HG02973 (cell line): ENCODE measurements around the gene RNF214.
"Not testable (repeated sequence)": the region's sequence is repeated elsewhere in the genome, so short reads cannot be mapped to it uniquely, and the experiment has no call there.

ENCODE experiments used
- ATAC-seq: cut with Tn5 transposase; IDR thresholded peaks from one replicate; pipeline ENCODE4 v1.9.1; 2021; ENCODE audit warnings: moderate library complexity; ENCODE audit not compliant: unreplicated experiment

RNF214 gene

GRCh38 chr11:117197516-117198456, 34.7 kb upstream of the RNF214 start:
- no peak for ATAC-seq

DNA sequence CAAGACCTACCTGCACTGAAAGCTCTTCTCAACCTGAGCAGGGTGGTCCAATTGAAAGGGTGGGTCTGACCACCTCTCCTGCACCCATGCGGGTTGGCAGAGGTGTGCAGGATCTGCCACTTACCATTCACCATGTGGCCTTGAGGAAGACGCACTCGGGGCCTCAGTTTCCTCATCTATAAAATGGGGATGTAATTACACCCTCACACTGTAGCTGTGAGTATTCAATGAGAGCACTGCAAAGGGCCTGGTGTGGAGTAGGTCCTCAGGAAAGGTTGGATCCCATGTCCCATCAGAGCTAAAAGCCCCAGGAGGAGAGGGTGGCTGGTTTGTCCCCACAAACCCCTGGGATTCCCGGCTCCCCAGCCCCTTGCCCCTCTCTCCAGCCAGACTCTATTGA, 33.9 kb upstream of the RNF214 start:
- no peak for ATAC-seq

DNA sequence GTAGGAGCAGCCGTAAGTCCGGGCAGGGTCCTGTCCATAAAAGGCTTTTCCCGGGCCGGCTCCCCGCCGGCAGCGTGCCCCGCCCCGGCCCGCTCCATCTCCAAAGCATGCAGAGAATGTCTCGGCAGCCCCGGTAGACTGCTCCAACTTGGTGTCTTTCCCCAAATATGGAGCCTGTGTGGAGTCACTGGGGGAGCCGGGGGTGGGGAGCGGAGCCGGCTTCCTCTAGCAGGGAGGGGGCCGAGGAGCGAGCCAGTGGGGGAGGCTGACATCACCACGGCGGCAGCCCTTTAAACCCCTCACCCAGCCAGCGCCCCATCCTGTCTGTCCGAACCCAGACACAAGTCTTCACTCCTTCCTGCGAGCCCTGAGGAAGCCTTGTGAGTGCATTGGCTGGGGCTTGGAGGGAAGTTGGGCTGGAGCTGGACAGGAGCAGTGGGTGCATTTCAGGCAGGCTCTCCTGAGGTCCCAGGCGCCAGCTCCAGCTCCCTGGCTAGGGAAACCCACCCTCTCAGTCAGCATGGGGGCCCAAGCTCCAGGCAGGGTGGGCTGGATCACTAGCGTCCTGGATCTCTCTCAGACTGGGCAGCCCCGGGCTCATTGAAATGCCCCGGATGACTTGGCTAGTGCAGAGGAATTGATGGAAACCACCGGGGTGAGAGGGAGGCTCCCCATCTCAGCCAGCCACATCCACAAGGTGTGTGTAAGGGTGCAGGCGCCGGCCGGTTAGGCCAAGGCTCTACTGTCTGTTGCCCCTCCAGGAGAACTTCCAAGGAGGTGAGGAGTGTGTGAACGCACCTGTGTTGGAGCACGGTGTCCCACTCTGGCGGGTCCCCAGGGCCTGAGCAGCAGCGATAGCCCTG, 33.2 kb upstream of the RNF214 start, which contains the start of gene TAGLN:
Gene TAGLN (plus strand): TSS at position 318 of the 863 bp plus-strand sequence. CDS start 3,644 bp downstream, outside the sequence.
- no peak for ATAC-seq

DNA sequence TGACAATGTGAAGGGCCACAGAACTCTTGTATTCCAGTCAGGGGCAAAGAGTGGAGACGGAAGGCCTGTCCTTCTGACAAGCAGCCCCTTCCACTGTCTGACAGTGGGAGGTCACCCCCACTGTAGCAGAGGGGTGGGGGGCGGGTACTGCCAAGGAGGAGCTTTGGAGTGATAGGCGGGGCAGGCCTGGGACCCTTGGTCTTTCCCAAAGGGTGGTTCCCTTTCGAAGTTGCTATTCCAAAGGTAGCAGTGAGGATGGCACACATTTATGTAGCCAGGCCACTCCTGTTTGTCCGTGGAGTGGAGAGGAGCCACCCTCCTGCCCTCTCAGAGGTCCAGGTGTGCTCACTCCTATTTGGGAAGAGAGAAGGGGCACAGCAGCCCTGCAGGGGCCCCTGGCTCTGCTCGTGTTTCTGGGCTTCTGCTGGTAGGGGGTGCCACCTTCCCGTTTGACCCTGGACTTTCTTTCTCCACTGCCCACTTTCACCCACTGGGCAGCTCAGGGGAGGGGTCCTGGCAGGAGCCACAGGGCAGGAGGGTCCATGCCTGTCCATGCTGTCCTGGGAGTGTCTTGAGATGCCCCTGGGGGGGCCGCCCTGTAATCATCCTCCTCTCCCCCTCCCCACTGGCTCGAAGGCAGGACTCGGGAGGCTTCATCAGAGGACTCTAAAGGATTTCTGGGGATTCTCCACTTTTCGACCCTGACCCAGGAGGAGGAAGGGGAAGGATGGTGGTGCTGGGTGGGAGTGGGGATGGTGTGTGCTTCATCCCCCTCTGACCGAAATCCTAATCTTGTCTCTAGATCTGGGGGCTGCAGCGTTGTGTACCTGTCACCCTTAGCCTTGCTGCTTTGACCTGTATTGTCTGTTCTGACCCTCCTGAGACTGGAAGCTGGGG, 32.3 kb upstream of the RNF214 start:
- no peak for ATAC-seq

DNA sequence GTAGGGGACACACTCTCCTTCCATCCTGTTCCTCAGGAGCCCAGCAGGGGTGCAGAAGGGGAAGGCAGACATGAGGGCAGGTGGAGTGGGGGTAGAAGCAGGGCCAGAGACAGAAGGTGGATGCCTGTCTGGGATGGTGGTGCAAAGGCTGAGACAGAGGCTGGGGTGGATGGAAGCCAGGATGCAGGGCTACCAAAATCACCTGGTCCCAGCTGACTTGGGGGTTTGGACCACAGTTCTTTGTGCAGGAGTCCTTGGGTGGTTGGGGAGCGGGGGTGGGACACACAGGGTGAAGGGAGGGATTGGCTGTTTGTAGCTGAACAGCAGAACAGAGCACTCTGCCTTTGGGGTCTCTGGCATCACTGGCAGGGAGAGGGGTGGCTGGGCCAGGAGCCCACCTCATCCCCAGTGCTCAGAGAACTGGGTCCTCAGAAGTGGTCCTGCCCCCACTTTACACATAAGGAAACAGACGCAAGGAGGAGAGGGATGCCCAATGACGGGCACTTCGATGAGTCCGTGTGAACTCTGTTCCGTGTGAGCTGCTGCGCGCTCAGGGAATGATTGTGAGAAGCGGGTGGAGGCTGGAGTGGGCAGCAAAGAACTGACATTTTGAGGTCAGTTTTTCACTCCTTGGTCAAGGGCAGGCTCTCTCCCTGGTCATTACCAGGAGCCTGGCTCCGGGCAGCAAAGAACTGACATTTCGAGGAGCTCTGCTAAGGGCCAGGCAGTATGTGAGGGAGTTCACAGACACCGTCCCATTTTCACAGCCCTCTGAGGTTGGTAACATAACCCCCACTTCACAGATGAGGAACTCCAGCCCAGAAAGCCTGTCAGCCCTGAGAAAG, 31.4 kb upstream of the RNF214 start:
- ATAC-seq: no peak

GRCh38 chr11:117201658-117202305, 30.7 kb upstream of the RNF214 start:
- ATAC-seq: no peak

DNA sequence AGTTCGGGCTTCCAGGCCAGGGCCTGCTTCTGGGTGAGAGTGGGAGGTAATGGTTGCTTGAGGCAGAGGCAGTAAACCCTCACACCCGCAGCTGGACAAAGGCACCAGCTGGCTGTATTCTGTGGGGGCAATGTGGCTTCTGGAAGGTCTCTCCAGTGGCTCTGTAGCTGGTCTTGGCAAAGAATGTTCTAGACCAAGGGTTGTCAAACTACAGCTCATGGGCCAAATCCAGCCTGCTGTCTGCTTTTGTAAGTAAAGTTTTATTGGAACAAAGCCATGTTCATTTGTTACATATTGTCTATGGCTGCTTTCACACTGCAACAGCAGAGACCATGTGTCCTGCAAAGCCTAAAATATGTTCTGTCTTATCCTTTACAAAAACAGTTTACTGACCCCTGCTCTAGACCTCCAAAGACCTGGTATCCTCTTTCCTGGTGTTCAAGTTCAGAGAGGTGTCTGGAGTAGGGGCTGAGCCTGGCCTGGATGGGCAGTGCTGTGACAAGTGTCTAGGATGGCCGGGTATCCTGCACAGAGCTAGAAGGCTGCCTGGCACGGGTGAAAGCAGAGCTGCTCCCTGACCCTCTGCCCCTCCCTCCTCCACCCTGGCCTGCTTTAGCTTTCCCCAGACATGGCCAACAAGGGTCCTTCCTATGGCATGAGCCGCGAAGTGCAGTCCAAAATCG, 29.9 kb upstream of the RNF214 start:
- ATAC-seq: no peak

DNA sequence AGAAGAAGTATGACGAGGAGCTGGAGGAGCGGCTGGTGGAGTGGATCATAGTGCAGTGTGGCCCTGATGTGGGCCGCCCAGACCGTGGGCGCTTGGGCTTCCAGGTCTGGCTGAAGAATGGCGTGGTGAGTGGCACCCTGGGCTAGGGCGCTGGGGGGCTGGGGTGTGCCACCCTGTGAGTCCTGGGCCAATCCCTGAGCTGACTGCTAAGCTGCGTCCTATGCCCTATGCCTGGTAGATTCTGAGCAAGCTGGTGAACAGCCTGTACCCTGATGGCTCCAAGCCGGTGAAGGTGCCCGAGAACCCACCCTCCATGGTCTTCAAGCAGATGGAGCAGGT, 29.4 kb upstream of the RNF214 start:
- ATAC-seq: no peak

DNA sequence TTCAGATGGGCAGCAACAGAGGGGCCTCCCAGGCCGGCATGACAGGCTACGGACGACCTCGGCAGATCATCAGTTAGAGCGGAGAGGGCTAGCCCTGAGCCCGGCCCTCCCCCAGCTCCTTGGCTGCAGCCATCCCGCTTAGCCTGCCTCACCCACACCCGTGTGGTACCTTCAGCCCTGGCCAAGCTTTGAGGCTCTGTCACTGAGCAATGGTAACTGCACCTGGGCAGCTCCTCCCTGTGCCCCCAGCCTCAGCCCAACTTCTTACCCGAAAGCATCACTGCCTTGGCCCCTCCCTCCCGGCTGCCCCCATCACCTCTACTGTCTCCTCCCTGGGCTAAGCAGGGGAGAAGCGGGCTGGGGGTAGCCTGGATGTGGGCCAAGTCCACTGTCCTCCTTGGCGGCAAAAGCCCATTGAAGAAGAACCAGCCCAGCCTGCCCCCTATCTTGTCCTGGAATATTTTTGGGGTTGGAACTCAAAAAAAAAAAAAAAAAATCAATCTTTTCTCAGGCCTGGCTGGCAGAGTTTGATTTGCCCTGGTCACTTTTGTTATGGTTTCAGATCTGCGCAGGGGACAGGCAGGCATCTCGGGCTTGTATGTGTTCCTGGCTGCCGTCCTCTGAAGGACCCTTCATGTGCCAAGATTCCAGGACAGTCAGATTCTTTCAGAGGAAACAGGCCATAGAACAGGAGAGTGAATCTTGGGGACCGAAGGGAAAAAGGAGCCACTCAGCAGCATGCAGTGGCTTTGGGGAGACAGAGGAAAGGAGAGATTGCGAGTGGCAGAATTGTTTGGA, 28.0 kb upstream of the RNF214 start:
- ATAC-seq: no peak

DNA sequence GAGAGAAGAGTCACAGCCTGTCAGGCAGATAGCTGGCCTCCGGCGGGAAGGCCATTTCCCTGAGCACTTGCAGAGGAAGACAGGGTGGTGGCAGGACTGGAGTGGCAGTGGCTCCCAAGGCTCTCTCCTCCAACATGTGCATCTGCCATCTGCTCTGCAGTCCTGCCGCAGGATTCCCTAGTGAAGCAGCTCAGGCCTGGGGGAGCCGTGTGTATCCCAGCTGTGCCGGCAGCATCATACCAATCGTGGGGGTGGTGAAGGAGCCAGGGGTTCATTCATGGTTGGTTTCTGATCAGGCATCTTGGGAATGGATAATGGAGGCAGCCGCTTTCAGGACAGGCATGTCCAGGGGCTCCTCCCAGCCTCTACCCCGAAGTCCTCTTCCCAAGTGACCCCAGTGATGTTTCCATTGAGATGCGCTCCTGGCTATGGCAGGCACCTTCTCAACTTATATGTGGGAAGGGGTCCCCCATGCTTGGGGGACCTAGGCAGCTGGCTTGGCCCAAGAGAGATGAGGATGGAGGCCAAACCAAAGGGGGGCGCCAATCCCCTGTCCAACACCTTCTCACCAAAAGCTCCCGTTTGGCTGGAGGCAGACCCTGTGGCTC, 27.2 kb upstream of the RNF214 start:
- no peak for ATAC-seq

- ATAC-seq: not testable (repeated sequence)
Observed at GRCh38 chr11:117206111-117206510, 26.4 kb upstream of the RNF214 start.

DNA sequence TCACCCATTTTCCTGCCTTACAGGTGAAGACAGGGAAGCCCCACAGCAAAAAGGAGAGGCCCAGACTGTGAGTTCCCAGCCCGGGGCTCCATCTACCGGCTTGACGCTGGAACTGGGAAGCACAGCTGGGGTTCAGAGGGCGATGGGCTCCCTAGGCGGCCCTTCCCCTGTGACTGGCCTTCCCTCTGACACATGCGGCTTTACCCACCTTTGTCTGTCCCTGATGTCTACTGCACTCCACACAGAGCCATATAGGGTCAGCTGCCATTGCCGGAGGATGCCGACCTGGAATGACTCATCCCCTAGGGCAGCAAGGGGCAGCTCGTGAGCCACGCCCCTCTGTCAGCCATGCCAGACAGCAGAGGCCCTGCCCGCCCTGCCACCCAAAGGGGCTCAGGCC, 25.6 kb upstream of the RNF214 start:
- ATAC-seq: not testable (repeated sequence)

DNA sequence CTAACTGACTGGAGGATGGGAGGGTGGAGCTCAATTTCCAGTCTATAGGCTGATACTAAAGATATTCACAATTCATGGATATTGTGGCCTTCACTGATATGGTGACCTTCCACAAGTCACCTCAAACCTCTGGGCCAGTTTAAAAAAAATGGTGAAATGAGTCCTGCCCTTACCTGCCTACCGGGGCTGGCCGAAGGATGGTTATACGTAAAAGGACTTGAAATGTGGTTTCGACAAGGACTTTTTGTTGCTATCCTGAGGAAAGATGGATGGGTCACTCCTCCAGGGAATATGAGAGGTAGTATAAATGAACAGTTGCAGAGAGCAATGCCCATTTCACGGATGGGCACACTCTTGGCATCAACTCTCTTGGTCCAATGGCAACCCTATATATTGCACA, 25.0 kb upstream of the RNF214 start:
- ATAC-seq: not testable (repeated sequence)

- not testable (repeated sequence) for ATAC-seq
Observed at GRCh38 chr11:117208710-117209109, 23.8 kb upstream of the RNF214 start.

DNA sequence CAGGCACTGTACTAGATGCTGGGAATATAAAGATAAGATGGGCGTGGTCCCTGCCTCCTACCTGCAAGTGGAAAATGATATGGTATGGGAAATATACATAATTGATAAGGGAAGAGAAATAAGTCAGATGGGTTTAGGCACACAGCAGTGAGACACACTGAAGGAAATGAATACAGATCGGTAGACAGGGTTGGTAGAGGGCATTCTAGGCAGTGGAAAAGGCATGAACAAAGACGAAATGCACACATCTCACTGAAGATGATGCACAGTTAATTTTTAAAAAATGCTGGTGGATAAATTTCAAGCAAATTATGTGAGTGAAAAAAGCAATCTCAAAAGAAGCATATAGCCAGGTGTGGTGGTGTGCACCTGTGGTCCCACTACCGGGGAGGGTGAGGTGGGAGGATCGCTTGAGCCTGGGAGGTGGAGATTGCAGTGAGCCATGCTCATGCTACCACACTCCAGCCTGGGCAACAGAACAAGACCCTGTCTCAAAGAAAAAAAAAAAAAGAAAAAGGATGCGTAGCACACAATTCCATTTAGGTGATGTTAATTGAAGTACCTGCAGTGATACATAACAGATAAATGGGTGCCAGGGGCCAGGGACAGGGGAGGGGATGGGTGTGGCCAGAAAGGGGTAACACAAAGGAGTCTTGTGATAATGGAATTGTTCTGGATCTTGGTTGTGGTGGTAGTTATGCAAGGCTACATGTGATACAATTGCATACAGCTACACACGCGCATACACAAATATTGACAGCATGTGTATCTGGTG, 22.9 kb upstream of the RNF214 start:
- not testable (repeated sequence) for ATAC-seq

DNA sequence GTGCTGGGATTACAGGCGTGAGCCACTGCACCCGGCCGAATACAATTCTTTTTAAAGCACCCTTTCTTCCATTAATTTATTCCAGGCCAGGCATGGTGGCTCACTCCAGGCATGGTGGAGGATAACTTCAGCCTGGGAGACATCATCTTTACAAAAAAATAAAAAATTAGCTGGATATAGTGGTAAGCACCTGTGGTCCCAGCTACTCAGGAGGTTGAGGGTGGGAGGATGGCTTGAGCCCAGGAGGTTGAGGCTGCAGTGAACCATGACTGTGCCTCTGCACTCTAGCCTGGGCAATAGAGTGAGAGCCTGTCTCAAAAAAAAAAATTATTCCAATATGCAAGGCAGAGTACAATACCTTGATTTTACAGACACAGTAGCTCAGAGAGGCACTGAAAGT, 21.9 kb upstream of the RNF214 start:
- no peak for ATAC-seq
